Gastroesophageal sphincter (tissue), 3 donors: ENCODE data around the gene ITPK1.

ENCODE experiments used
- EP300 ChIP-seq: sonication (generic); formaldehyde crosslinking; IDR thresholded peaks from one replicate; pipeline ENCODE4 v1.6.1; 2017; ENCODE audit warnings: antibody characterized with exemption, mild to moderate bottlenecking
- TF ChIP-seq, protein P1 (sequence below), 4 experiments: fragments of 200-600 bp in 2 of 4; fragments of 450-650 bp in 2 of 4; sonication (generic) in 1 of 4; IDR thresholded peaks; one replicate each; pipeline ENCODE4 v1.5.1; 2017 to 2019; ENCODE audit warnings: antibody characterized with exemption in 4 of 4, mild to moderate bottlenecking in 2 of 4, moderate library complexity in 2 of 4

DNA sequence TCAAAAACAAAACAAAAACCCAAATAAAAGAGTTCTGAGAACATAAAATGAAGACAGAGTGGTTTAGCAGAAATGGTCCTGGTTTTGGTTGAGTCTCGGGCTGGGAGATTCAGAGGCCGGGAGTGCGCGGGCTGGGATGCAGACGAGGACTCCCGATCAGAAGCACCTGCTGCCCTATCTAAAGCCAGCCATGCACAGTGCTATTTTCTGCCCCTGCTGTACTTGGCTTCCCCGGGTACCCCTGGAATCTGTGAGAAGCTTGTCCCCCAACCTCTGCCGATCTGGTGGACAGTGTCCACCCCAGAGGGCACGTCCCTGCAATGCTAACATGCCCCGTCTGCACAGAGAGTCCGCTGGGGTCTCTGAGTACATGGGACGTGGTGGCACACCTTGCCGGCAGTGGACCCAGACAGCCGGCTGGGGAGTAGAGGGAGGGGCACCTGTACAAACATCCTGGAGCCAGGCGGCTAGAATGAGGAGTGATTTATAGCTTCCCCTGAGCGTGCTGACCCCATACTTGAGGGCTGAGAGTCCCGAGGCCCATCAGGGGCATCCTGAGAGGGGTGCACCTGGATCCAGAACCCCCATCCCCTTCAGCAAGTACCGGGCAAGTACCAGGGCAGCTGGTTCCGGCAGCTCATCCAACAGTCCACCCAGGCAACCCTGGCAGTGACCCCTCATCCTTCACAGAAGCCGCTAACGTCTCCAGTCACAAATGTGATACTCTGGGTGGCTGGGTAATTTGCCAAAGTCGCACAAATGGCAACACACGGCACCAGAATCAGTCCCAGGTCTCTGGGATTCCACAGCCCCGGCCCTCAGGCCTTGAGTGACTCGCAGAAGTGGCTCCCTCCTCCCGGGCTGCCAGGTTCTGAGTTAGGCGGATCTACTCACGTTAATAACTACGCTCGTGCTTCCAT lies 155.7 kb downstream of the ITPK1 start:
- TF ChIP-seq, protein P1, sequence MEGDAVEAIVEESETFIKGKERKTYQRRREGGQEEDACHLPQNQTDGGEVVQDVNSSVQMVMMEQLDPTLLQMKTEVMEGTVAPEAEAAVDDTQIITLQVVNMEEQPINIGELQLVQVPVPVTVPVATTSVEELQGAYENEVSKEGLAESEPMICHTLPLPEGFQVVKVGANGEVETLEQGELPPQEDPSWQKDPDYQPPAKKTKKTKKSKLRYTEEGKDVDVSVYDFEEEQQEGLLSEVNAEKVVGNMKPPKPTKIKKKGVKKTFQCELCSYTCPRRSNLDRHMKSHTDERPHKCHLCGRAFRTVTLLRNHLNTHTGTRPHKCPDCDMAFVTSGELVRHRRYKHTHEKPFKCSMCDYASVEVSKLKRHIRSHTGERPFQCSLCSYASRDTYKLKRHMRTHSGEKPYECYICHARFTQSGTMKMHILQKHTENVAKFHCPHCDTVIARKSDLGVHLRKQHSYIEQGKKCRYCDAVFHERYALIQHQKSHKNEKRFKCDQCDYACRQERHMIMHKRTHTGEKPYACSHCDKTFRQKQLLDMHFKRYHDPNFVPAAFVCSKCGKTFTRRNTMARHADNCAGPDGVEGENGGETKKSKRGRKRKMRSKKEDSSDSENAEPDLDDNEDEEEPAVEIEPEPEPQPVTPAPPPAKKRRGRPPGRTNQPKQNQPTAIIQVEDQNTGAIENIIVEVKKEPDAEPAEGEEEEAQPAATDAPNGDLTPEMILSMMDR (IDR thresholded peaks at IDR 0.05) = no peak
- TF ChIP-seq EP300 = no peak
